DMS79 (cell line): ENCODE measurements around the gene SCAI.
"Not testable (repeated sequence)": the region's sequence is repeated elsewhere in the genome, so short reads cannot be mapped to it uniquely, and the experiment has no call there.

Experiments
- DNase-seq: peaks from one replicate; lab custom pipeline; 2025; lab: John Stamatoyannopoulos, UW

The SCAI gene

GRCh38 chr9:125106285-125106893, 36.9 kb downstream of the SCAI start:
- no peak for DNase-seq

GRCh38 chr9:125103770-125104460, 39.4 kb downstream of the SCAI start:
- DNase-seq: no peak

GRCh38 chr9:125103021-125103420, 40.3 kb downstream of the SCAI start:
- DNase-seq: no peak

- no peak for DNase-seq
Observed at GRCh38 chr9:125100822-125101221, 42.5 kb downstream of the SCAI start.

- peak; percentile 20 for DNase-seq
Observed at GRCh38 chr9:125099816-125100215, 43.5 kb downstream of the SCAI start.

- DNase-seq: no peak
Observed at GRCh38 chr9:125095821-125096443, 47.4 kb downstream of the SCAI start.

GRCh38 chr9:125091121-125091520, 52.2 kb downstream of the SCAI start:
- no peak for DNase-seq

GRCh38 chr9:125089331-125089730, 54.0 kb downstream of the SCAI start:
- no peak for DNase-seq

GRCh38 chr9:125088752-125089151, 54.6 kb downstream of the SCAI start:
- DNase-seq: no peak

GRCh38 chr9:125085703-125086477, 57.4 kb downstream of the SCAI start:
- peak; percentile 5 for DNase-seq

- DNase-seq: not testable (repeated sequence)
Observed at GRCh38 chr9:125082197-125082596, 61.1 kb downstream of the SCAI start.

GRCh38 chr9:125080797-125081196, 62.5 kb downstream of the SCAI start:
- not testable (repeated sequence) for DNase-seq

- no peak for DNase-seq
Observed at GRCh38 chr9:125079931-125080330, 63.4 kb downstream of the SCAI start.

- no peak for DNase-seq
Observed at GRCh38 chr9:125075997-125076396, 67.3 kb downstream of the SCAI start.

- DNase-seq: no peak
Observed at GRCh38 chr9:125074976-125075375, 68.4 kb downstream of the SCAI start.

GRCh38 chr9:125066839-125067619, 76.3 kb downstream of the SCAI start:
- DNase-seq: no peak

GRCh38 chr9:125061391-125061790, 81.9 kb downstream of the SCAI start:
- no peak for DNase-seq

- no peak for DNase-seq
Observed at GRCh38 chr9:125049212-125050049, 93.9 kb downstream of the SCAI start.

GRCh38 chr9:125043631-125044030, 99.7 kb downstream of the SCAI start:
- DNase-seq: no peak

GRCh38 chr9:125043148-125043547, 100.2 kb downstream of the SCAI start:
- no peak for DNase-seq

GRCh38 chr9:125038166-125038565, 105.2 kb downstream of the SCAI start:
- DNase-seq: no peak
